Gastrocnemius medialis (tissue), 4 donors: ENCODE measurements around the gene KIF20B.

Experiments
- POLR2A ChIP-seq, 2 donors: fragments of 450-650 bp; IDR thresholded peaks; one replicate each; pipeline ENCODE4 v1.6.1; 2017; ENCODE audit warnings: antibody characterized with exemption in 2 of 2, mild to moderate bottlenecking in 2 of 2, moderate library complexity in 2 of 2
- TF ChIP-seq, protein P1 (sequence below), 5 experiments: fragments of 450-650 bp in 3 of 5; fragments of 200-600 bp in 2 of 5; sonication (generic) in 2 of 5; IDR thresholded peaks in 4 of 5; conservative IDR thresholded peaks in 1 of 5; 1 replicate in 4 of 5; 2 replicates in 1 of 5; pipeline ENCODE4 v1.5.1; 2016 to 2019; ENCODE audit warnings: antibody characterized with exemption in 5 of 5, mild to moderate bottlenecking in 3 of 5, moderate library complexity in 3 of 5

GRCh38 chr10:89773081-89773480 is 71.7 kb downstream of the KIF20B start:
- TF ChIP-seq, protein P1, sequence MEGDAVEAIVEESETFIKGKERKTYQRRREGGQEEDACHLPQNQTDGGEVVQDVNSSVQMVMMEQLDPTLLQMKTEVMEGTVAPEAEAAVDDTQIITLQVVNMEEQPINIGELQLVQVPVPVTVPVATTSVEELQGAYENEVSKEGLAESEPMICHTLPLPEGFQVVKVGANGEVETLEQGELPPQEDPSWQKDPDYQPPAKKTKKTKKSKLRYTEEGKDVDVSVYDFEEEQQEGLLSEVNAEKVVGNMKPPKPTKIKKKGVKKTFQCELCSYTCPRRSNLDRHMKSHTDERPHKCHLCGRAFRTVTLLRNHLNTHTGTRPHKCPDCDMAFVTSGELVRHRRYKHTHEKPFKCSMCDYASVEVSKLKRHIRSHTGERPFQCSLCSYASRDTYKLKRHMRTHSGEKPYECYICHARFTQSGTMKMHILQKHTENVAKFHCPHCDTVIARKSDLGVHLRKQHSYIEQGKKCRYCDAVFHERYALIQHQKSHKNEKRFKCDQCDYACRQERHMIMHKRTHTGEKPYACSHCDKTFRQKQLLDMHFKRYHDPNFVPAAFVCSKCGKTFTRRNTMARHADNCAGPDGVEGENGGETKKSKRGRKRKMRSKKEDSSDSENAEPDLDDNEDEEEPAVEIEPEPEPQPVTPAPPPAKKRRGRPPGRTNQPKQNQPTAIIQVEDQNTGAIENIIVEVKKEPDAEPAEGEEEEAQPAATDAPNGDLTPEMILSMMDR (IDR thresholded peaks at IDR 0.05 in 4 of 5, conservative IDR thresholded peaks at IDR 0.05 in 1 of 5) = no peak
- TF ChIP-seq POLR2A (IDR thresholded peaks at IDR 0.05) = no peak
